NCI-H748 treated with DMSO at 0.1 percent for 48 hours (cell line): ENCODE data around the gene CD52.
A peak's percentile ranks its signal among the peaks of the same experiment; 100 is the strongest.

ENCODE experiments used
- DNase-seq: peaks from one replicate; lab custom pipeline; 2025; lab: John Stamatoyannopoulos, UW

The CD52 gene

DNA sequence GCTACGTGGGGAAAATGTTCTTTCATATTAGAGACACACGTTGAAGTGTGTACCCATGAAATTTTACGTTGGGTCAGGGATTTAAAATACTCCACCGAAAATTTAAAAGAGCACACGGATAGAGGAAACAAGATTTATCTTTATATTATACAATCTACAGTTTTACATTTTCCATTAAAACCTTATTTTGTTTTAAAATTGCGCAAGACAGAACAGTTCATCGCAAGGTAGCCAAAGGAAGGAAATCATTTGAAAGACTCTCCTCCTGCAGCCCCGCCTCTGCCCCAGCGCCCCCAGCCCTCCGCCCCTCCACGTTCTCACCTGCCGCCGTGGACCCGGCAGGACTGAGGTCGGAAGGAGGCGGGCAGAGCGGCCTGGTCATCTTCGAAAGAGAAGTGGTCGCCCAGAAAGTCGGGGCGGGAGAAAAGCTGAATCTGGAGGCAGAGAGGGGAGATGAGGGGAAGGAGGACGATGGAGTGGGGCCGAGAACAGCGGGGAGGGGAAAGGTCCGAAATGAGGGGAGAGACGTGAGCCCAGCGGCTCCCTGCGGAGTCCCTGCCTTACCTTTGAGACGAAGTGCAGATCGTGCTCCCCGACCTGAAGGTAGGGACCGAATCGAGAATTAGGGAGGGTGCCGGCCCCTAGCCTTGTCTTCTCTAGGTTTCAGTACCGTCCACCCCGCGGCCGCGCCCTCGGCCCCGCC, 18.2 kb downstream of the CD52 start:
- no peak for DNase-seq

GRCh38 chr1:26336477-26337205, 18.9 kb downstream of the CD52 start:
- DNase-seq: peak; percentile 77

- DNase-seq: no peak
Observed at GRCh38 chr1:26337206-26337535, 19.4 kb downstream of the CD52 start.

DNA sequence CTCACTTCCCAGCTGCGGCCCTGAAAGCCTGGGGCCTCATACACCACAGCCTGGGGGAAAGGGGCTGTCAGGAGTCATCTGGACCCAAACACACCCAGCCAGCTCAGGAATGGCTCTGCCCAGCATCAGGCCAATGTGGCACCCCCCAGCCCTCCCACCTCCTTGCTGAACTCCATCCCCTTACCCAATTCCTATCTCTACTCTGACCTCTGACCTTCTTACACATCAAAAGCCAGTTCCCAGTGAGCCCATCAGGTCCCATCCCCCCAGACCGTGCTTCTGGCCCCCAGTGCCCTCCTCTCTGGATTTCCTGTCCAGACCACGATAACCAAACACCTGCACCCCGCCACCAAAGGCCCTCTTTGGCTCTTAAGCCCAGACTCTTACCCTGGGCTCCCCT, 19.9 kb downstream of the CD52 start:
- no peak for DNase-seq

- no peak for DNase-seq
Observed at GRCh38 chr1:26338670-26339069, 20.9 kb downstream of the CD52 start.

- DNase-seq: no peak
Observed at GRCh38 chr1:26340047-26340481, 22.3 kb downstream of the CD52 start.

DNA sequence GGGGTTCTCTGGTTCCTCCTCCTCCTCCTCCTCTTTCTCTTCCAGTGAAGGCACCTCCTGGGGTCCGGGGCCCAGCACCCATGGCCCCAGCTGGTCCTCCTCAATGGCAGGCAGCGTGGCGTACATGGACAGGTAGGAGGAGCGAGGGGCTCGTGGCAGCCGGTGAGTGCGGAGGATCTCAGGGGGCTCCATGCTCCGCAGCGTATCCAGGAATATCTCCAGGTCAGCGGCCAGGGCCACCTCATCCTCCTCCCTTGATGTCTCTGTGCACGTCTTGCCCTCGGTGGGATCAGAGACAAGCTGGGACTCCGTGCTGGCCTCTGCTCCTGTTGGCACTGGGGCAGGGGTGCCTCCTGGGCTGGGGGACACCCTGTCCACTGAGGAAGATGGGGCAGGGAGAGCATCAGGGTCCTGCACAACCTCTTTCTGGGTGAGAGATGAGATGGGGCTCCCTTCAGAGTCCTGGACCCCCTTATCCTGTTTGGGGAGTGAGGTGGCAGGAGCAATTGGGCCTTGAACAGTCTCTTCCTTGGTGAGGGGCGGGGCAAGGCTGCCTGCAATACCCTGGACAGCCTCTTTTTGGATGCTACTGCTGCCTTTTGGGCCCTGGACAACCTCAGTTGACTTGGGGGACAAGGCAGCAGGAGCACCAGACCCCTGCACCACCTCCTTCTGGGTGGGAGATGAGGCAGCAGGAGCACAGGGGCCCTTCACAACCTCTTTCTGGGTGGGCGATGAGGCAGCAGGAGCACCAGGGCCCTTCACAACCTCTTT, 26.6 kb downstream of the CD52 start:
- DNase-seq: no peak

GRCh38 chr1:26345718-26346117, 28.0 kb downstream of the CD52 start:
- DNase-seq: no peak

GRCh38 chr1:26346274-26347033, 28.7 kb downstream of the CD52 start:
- no peak for DNase-seq

DNA sequence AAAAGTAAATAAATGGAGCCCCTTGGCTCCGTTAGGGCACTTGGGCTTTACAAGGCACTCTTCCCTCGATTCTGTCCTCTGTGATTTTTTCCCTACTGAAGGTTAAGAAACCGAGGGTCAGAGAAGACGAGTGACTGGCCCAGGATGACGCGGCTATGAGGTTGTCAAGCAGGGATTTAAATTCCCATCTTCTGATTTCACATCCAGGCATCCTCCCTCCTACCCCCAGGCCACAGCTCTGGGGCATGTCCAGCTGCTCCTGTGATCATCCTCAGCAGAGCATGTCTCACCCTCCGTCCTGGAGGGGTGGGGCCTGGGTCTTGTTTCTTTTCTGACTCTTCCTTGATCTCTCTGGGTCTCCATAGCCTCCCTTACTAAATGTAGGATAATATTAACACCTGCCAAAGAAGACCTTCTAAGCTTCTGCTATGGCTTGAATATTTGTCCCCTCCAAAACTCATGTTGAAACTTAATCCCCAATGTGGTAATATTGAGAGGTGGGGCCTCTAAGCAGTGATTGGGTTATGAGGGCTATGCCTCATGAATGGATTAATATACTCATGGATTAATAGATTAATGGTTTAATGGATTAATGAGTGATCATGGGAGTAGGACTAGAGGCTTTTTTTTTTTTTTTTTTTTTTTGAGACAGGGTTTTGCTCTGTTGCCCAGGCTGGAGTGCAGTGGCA, 31.6 kb downstream of the CD52 start:
- DNase-seq: no peak

DNA sequence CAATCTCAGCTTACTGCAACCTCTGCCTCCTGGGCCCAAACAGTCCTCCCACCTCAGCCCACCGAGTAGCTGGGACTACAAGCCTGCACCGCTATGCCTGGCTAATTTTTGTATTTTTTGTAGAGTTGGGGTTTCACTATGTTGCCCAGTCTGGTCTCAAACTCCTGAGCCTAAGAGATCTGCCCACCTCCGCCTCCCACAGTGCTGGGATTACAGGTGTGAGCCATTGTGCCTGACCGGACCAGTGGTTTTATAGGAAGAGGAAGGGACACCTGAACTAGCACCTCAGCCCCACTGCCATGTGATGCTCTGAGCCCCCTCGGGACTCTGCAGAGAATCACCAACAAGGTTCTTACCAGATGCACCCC, 32.1 kb downstream of the CD52 start:
- DNase-seq: no peak

DNA sequence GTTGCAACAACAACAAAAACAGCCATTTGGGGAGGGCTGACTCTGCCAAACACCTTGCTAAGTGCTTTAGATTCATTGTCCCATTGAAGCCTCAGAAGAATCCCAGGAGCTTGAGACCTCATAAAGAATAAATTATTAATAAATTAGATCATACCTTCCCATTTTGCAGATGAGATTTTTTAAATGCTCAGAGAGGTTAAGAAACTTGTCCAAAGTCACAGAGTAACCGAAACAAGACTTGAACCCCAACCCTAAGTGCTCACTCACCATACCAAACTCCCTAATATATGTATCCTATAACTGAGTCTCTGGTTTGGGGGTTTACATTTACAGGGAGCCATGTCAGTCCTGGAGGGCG, 32.6 kb downstream of the CD52 start:
- no peak for DNase-seq

DNA sequence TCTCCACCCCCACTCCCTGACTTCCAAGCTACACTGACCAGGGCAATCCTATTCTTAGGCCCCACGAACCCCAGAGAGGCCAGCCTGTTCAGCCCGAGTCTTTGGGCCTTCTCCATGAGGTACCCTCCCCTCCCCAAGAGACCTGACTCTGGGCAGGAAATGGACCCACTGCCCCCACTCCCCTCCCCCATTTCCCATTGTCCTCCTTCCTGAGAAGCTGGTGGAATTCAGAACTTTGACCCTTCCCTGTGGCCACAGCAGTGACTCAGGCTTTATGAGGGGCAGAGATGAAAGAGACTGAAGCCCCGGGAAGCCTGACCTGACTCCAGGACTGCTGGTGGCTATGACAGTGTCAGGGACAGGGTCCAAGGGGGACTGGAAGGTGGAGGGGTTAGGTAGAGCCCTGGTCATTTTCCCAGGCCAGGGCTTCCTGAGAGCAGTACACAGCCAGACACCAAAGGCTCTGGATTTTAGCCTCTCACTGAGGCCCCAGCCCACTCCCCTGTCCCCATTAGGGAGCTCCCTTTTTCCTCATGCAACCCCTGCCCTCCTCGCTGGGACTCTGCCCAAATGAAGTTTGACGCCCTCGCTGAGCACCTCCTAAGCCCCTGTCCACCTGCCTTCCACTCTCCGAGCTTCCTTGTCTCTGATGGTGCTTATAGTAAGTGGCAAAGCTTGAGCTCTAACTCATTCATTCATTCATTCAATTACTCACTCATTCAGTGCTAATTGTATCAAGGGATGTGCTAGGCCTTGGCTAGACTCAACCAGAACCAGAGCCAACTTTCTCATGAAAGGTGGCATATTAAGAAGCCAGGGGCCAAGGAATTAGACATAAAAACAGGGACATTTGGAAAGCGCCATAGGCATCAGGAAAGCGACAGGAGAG, 33.2 kb downstream of the CD52 start:
- no peak for DNase-seq

DNA sequence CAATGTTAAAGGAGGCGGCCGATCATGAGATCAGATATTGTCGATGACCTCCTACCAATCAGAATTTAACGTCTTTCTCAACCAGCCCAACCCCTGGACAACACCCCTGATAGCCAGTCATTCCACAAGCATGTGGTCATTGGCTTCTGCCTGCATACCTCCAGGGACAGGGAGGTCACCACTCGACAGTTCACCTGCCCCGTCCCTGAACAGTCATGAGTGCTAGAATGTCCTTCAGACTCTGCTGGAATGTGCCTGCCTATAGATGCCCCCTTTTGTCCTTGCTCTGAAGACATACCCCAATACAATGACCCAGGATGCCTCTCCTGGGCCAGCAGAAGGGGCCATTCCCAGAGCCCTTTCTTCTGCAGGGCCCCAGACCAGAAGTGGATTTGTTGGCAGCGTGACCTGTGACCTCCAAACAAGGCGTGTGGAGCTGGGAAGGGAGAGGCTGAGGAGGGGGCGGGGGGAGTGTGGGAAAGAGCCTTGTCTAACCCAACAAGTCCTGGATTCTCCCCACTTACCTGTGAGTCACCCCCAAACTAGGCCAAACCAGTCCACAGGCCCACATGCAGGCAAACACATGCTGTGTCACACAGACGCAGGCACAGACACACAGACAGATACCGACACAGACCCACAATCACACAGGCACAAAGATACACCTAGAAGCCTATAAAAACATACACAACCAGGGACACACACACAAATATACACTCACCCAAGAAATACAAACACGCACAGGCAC, 34.0 kb downstream of the CD52 start:
- DNase-seq: no peak

DNA sequence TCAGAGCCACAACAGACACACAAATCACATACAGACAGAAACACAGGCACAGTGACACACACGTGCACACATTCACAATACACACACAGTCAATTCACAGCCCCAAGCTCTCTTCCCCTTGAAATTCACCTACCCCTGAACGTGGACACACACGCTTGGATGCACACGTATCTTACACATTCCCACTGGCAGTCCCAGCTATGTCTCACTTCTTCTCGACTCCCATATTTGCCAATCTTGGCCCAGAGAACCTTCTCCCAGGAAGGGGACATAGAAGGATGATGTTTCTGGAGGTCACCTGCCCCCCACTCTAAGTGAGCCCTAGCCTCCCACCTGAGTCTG, 34.6 kb downstream of the CD52 start:
- DNase-seq: no peak

DNA sequence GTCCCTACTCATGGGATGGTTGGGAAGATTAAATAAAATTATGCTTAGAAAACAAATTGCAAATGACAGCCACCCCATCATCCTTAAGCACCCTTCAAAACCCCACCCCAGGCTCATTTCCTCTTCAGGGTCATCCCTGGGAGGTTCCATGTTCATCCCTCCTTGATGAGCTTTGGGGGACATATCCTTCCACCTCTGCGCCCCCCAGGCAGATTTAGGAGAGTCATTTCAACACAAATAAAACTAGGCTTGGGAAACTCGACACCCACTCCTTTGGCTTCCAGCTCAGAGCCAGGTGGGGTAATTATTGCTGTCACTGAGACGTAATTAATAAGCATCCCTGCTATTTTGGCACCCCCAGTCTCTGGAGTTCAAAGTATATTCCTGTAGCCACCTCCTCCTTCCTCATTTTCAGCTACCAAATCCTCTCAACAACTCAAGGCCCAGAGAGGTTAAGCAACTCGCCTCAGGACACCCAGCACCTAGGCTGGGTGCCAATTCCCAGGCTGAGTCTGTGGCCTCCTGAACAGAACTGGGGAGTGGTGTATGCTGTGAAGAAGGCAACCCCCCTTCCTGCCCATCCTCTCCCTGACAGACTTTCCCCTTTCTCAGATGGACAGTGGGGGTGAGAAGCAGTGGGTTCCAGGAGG, 35.6 kb downstream of the CD52 start:
- no peak for DNase-seq

GRCh38 chr1:26353976-26354820, 36.4 kb downstream of the CD52 start, which contains the start of gene CRYBG2:
Gene CRYBG2, minus strand, starts transcription at chr1:26354130. Its CDS starts 7,473 bp downstream, at chr1:26346657.
- no peak for DNase-seq

- no peak for DNase-seq
Observed at GRCh38 chr1:26354972-26355371, 37.2 kb downstream of the CD52 start.

GRCh38 chr1:26356106-26356505, 38.3 kb downstream of the CD52 start:
- DNase-seq: no peak
